ENCODE results near the gene MORN3.
A peak's percentile ranks its signal among the peaks of the same experiment; 100 is the strongest.
"Not testable (repeated sequence)": the region's sequence is repeated elsewhere in the genome, so short reads cannot be mapped to it uniquely, and the experiment has no call there.

Gene MORN3

GRCh38 chr12:121669521-121669900 is at the start of gene MORN3:
Gene MORN3 (minus strand): TSS chr12:121669654. CDS start chr12:121669483, 171 bp downstream.
- Histone ChIP-seq H3K4me1 (ENCODE audit: control insufficient read depth, low read depth, low read length) (peaks cover 4% of the 10 kb centered on the region), H3K9ac (ENCODE audit: low read length) (no peak within 1 kb of the TSS), H3K36me3 (ENCODE audit: control insufficient read depth, low read depth, low read length) (no peaks in the 10 kb centered on the region), H3K27ac (ENCODE audit: low read length) (no peak within 1 kb of the TSS), H3K27me3 (ENCODE audit: control insufficient read depth, insufficient read depth, low read length) (no peaks in the 10 kb centered on the region), H3K4me3 (ENCODE audit: low read length) (no peak within 1 kb of the TSS), H3K9me3 (ENCODE audit: control insufficient read depth, low read depth, low read length) (no peaks in the 10 kb centered on the region)

GRCh38 chr12:121718653-121719239 is 49.3 kb upstream of the MORN3 start:
- Histone ChIP-seq H3K9me3 (ENCODE audit: control insufficient read depth, low read depth, low read length) (no peaks in the 10 kb centered on the region), H3K9ac (ENCODE audit: low read length) (no peak overlapping the region), H3K27ac (ENCODE audit: low read length) (no peak overlapping the region), H3K27me3 (ENCODE audit: control insufficient read depth, insufficient read depth, low read length) (no peaks in the 10 kb centered on the region), H3K4me3 (ENCODE audit: low read length) (no peak overlapping the region), H3K4me1 (ENCODE audit: control insufficient read depth, low read depth, low read length) (peaks cover 6% of the 10 kb centered on the region), H3K36me3 (ENCODE audit: control insufficient read depth, low read depth, low read length) (no peaks in the 10 kb centered on the region)

GRCh38 chr12:121717041-121717699 is 47.7 kb upstream of the MORN3 start:
- H3K27ac ChIP-seq (ENCODE audit: low read length), result no peak overlapping the region

GRCh38 chr12:121715862-121716435 is 46.5 kb upstream of the MORN3 start:
- Histone ChIP-seq H3K27me3 (ENCODE audit: control insufficient read depth, insufficient read depth, low read length) (no peaks in the 10 kb centered on the region), H3K36me3 (ENCODE audit: control insufficient read depth, low read depth, low read length) (no peaks in the 10 kb centered on the region), H3K9ac (ENCODE audit: low read length) (no peak overlapping the region), H3K27ac (ENCODE audit: low read length) (no peak overlapping the region), H3K4me1 (ENCODE audit: control insufficient read depth, low read depth, low read length) (peaks cover 6% of the 10 kb centered on the region), H3K4me3 (ENCODE audit: low read length) (no peak overlapping the region), H3K9me3 (ENCODE audit: control insufficient read depth, low read depth, low read length) (no peaks in the 10 kb centered on the region)

More at GRCh38 chr12:121717041-121717699, 47.7 kb upstream of the MORN3 start:
- Histone ChIP-seq H3K36me3 (ENCODE audit: control insufficient read depth, low read depth, low read length) (no peaks in the 10 kb centered on the region), H3K9me3 (ENCODE audit: control insufficient read depth, low read depth, low read length) (no peaks in the 10 kb centered on the region), H3K9ac (ENCODE audit: low read length) (peak overlapping the region; percentile 9), H3K27me3 (ENCODE audit: control insufficient read depth, insufficient read depth, low read length) (no peaks in the 10 kb centered on the region), H3K4me1 (ENCODE audit: control insufficient read depth, low read depth, low read length) (peaks cover 6% of the 10 kb centered on the region), H3K4me3 (ENCODE audit: low read length) (no peak overlapping the region)

- not testable (repeated sequence) for H3K27me3 ChIP-seq (ENCODE audit: control insufficient read depth, insufficient read depth, low read length); H3K9ac ChIP-seq (ENCODE audit: low read length); H3K27ac ChIP-seq (ENCODE audit: low read length); H3K9me3 ChIP-seq (ENCODE audit: control insufficient read depth, low read depth, low read length); H3K4me1 ChIP-seq (ENCODE audit: control insufficient read depth, low read depth, low read length); H3K4me3 ChIP-seq (ENCODE audit: low read length); H3K36me3 ChIP-seq (ENCODE audit: control insufficient read depth, low read depth, low read length)
Measured at GRCh38 chr12:121715055-121715454, 45.6 kb upstream of the MORN3 start.

GRCh38 chr12:121713793-121714192 is 44.3 kb upstream of the MORN3 start:
- Histone ChIP-seq H3K9me3 (ENCODE audit: control insufficient read depth, low read depth, low read length) (no peaks in the 10 kb centered on the region), H3K4me3 (ENCODE audit: low read length) (peak overlapping the region; percentile 70), H3K36me3 (ENCODE audit: control insufficient read depth, low read depth, low read length) (no peaks in the 10 kb centered on the region), H3K9ac (ENCODE audit: low read length) (no peak overlapping the region), H3K27ac (ENCODE audit: low read length) (no peak overlapping the region), H3K4me1 (ENCODE audit: control insufficient read depth, low read depth, low read length) (peaks cover 6% of the 10 kb centered on the region), H3K27me3 (ENCODE audit: control insufficient read depth, insufficient read depth, low read length) (no peaks in the 10 kb centered on the region)

- Histone ChIP-seq H3K27ac (ENCODE audit: low read length) (no peak overlapping the region), H3K27me3 (ENCODE audit: control insufficient read depth, insufficient read depth, low read length) (no peaks in the 10 kb centered on the region), H3K9ac (ENCODE audit: low read length) (peak overlapping the region; percentile 43), H3K9me3 (ENCODE audit: control insufficient read depth, low read depth, low read length) (no peaks in the 10 kb centered on the region), H3K36me3 (ENCODE audit: control insufficient read depth, low read depth, low read length) (no peaks in the 10 kb centered on the region), H3K4me1 (ENCODE audit: control insufficient read depth, low read depth, low read length) (peaks cover 6% of the 10 kb centered on the region), H3K4me3 (ENCODE audit: low read length) (peak overlapping the region; percentile 70)
Measured at GRCh38 chr12:121713257-121713777, 43.9 kb upstream of the MORN3 start.

GRCh38 chr12:121712461-121713256 is 43.2 kb upstream of the MORN3 start, which contains the start of gene TMEM120B:
Gene TMEM120B (plus strand): TSS chr12:121712752. CDS start chr12:121712896, 144 bp downstream.
- Histone ChIP-seq H3K27ac (ENCODE audit: low read length) (no peak within 1 kb of the TSS), H3K27me3 (ENCODE audit: control insufficient read depth, insufficient read depth, low read length) (no peaks in the 10 kb centered on the region), H3K9me3 (ENCODE audit: control insufficient read depth, low read depth, low read length) (no peaks in the 10 kb centered on the region), H3K4me3 (ENCODE audit: low read length) (peak within 1 kb of the TSS; percentile 70), H3K4me1 (ENCODE audit: control insufficient read depth, low read depth, low read length) (peaks cover 6% of the 10 kb centered on the region), H3K36me3 (ENCODE audit: control insufficient read depth, low read depth, low read length) (no peaks in the 10 kb centered on the region), H3K9ac (ENCODE audit: low read length) (peak within 1 kb of the TSS; percentile 68)

GRCh38 chr12:121712190-121712460 is 42.7 kb upstream of the MORN3 start:
- peak overlapping the region; percentile 70 for H3K4me3 ChIP-seq (ENCODE audit: low read length)

GRCh38 chr12:121711361-121712189 is 42.1 kb upstream of the MORN3 start:
- Histone ChIP-seq H3K27me3 (ENCODE audit: control insufficient read depth, insufficient read depth, low read length) (no peaks in the 10 kb centered on the region), H3K4me1 (ENCODE audit: control insufficient read depth, low read depth, low read length) (no peaks in the 10 kb centered on the region), H3K27ac (ENCODE audit: low read length) (no peak overlapping the region), H3K36me3 (ENCODE audit: control insufficient read depth, low read depth, low read length) (no peaks in the 10 kb centered on the region), H3K9me3 (ENCODE audit: control insufficient read depth, low read depth, low read length) (no peaks in the 10 kb centered on the region), H3K4me3 (ENCODE audit: low read length) (peak overlapping the region; percentile 70), H3K9ac (ENCODE audit: low read length) (peak overlapping the region; percentile 68)

More at GRCh38 chr12:121712190-121712460, 42.7 kb upstream of the MORN3 start:
- Histone ChIP-seq H3K27me3 (ENCODE audit: control insufficient read depth, insufficient read depth, low read length) (no peaks in the 10 kb centered on the region), H3K9me3 (ENCODE audit: control insufficient read depth, low read depth, low read length) (no peaks in the 10 kb centered on the region), H3K36me3 (ENCODE audit: control insufficient read depth, low read depth, low read length) (no peaks in the 10 kb centered on the region), H3K9ac (ENCODE audit: low read length) (peak overlapping the region; percentile 68), H3K4me1 (ENCODE audit: control insufficient read depth, low read depth, low read length) (peaks cover 3% of the 10 kb centered on the region), H3K27ac (ENCODE audit: low read length) (no peak overlapping the region)

Measured in iPS-18a (cell line).